GM13977 (cell line): ENCODE data around the gene CCDC172.

ENCODE experiments used
- DNase-seq: peaks from one replicate; pipeline ENCODE4 v3.0.0; 2012; ENCODE audit warnings: low spot score
- CTCF ChIP-seq: IDR thresholded peaks from 2 replicates; pipeline ENCODE4 v1.5.1; 2012; ENCODE audit warnings: mild to moderate bottlenecking, control low read depth; ENCODE audit not compliant: insufficient read depth; ENCODE audit errors: extremely low read depth, missing control alignments
- in situ Hi-C: fragments of 300-500 bp; cut with MboI; formaldehyde crosslinking; loops from one replicate; pipeline ENCODE4 v1.12.0; 2022; ENCODE audit warnings: low sequenced_read_pairs, low pct_unique_long_range_greater_than_20kb, mixed read lengths, inconsistent platforms; ENCODE audit not compliant: unreplicated experiment

CCDC172 gene

GRCh38 chr10:116395223-116395985 lies 71.2 kb downstream of the CCDC172 start:
- TF ChIP-seq CTCF, result no peak
- in situ Hi-C loops, result no loop called here
- DNase-seq, result no peak

GRCh38 chr10:116398224-116398623 lies 74.0 kb downstream of the CCDC172 start:
- in situ Hi-C loops, result no loop called here
- DNase-seq, result no peak
- no peak for TF ChIP-seq CTCF

- in situ Hi-C loops, result no loop called here
- TF ChIP-seq CTCF, result no peak
- DNase-seq, result no peak
Observed at GRCh38 chr10:116402858-116403257, 78.6 kb downstream of the CCDC172 start.

- in situ Hi-C loops, result no loop called here
- TF ChIP-seq CTCF, result no peak
- no peak for DNase-seq
Observed at GRCh38 chr10:116403740-116404250, 79.5 kb downstream of the CCDC172 start.

- no peak for DNase-seq
- in situ Hi-C loops, result no loop called here
- TF ChIP-seq CTCF, result no peak
Observed at GRCh38 chr10:116408719-116409118, 84.5 kb downstream of the CCDC172 start.

- in situ Hi-C loops, result no loop called here
- DNase-seq, result no peak
- TF ChIP-seq CTCF, result no peak
Observed at GRCh38 chr10:116410351-116410750, 86.1 kb downstream of the CCDC172 start.

- in situ Hi-C loops, result no loop called here
- DNase-seq, result no peak
- TF ChIP-seq CTCF, result no peak
Observed at GRCh38 chr10:116417821-116418220, 93.6 kb downstream of the CCDC172 start.
